HG02610 (cell line): ENCODE data around the gene TMEM101.
"Not testable (repeated sequence)": the region's sequence is repeated elsewhere in the genome, so short reads cannot be mapped to it uniquely, and the experiment has no call there.

ENCODE experiments used
- ATAC-seq: cut with Tn5 transposase; IDR thresholded peaks from one replicate; pipeline ENCODE4 v1.9.1; 2021; ENCODE audit warnings: mild to moderate bottlenecking, moderate library complexity; ENCODE audit not compliant: unreplicated experiment

Gene TMEM101

DNA sequence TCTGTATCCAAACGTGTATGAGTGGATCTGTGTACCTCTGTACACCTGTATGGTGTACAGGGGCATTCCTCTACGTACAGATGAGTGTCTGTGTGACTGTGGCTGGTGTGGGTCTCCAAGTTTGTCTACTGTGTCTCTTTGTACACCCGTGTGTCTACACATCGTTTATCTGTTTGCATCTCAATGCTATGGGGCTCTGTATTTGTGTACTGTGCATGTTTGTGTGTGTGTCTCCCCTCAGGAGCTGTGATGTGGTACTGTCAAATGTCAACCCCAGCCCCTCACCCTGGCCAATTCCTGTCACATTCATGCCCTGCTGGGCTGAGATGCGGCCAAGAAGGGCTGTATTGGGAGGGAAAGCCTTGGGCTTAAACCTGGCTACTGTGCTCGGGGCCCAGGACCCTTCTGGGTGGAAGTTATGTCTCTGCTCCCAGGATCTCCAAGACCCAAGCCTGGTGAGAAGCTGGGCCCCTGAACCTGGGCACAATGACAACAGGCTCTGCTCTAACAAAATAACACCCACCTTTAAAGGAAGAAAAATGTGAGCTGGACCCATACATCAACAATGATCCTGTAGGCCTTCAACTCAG is 13.8 kb downstream of the TMEM101 start:
- ATAC-seq: no peak

DNA sequence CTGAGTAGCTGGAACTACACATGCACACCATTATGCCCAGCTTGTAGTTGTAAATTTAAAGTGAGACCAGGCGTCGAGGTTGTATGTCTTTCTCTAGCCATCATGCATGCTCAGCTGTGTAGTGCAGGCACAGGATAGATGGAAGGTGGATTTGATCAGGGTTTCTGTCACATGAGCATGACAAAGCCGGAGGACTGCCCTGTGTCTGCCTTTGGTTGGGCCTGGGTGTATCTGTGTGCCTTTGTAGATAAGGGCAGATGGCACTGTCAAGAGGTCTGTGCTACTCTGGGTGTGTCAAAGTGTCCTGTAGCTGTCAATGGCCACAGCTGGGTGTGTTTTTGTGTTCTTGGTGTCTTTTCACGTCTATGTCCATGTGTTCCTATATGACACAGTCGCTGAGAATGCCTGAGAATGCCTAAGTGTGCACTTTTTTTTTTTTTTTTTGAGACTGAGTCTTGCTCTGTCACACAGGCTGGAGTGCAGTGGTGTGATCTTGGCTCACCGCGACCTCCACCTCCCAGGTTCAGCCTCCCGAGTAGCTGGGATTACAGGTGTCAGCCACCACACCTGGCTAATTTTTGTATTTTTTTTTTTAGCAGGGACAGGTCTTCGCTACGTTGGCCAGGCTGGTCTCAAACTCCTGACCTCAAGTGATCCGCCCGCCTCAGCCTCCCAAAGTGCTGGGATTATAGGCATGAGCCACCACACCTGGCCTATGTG is 14.5 kb downstream of the TMEM101 start:
- no peak for ATAC-seq

DNA sequence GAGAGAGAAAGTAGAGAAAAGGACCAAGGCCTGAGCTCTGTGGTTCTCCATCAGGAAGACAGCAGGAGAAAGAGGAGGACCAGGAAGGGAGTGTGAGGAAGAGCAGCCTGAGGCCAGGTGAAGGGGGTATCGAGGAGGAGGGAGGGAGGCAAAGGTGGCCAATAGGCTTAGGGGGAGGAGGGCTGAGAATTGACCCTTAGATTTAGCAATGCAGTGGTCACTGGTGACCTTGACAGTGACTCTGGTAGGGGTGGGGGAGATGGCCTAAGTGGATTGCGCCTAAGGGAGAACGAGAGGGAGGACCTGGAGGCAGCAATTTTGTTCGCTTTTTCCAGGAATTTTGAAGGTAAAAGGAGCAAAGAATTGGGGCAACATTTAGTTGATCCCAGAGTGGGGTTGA is 15.7 kb downstream of the TMEM101 start:
- no peak for ATAC-seq

DNA sequence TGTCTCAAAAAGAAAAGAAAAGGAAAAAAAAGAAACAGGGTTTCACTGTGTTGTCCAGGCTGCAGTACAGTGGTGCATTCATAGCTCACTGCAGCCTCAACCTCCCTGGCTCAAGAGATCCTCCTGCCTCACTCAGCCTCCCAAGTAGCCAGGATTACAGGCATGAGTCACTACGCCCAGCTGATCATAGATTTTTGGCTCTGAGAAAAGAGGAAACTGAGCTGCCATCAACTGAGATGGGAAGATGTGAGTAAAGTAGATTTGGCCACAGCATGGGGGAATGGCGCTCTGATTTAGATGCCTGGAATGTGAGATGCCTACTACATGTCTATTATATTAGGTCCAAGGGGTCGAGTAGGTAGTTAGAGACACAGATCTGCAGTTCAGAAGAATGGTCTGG is 16.2 kb downstream of the TMEM101 start:
- ATAC-seq: no peak

DNA sequence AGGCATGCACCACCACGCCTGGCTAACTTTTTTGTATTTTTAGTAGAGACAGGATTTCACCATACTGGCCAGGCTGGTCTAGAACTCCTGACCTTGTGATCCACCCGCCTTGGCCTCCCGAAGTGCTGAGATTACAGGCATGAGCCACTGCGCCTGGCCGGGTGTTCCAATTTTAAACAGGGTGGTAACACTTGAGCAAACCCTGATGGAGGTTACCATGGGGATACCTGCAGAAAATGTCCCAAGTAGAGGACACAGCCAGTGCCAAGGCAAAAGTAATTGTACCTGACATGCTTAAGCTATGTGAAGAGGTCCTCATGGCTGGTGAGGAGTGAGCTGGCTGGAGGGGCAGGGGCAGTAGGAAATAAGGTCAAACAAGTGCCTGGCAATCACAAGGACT is 17.6 kb downstream of the TMEM101 start:
- ATAC-seq: not testable (repeated sequence)

DNA sequence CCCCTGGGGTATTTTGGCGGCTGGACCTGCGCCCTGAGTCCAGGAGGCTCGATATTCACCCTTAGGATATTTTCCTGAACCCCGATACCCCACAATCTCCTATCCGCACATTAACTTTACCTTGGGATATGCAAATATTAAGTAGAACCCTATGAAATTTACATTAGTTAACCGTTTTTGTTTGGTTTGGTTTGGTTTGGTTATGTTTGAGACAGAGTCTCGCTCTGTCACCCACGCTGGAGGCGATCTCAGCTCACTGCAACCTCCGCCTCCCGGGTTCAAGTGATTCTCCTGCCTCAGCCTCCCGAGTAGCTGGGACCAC is 19.7 kb downstream of the TMEM101 start:
- no peak for ATAC-seq

DNA sequence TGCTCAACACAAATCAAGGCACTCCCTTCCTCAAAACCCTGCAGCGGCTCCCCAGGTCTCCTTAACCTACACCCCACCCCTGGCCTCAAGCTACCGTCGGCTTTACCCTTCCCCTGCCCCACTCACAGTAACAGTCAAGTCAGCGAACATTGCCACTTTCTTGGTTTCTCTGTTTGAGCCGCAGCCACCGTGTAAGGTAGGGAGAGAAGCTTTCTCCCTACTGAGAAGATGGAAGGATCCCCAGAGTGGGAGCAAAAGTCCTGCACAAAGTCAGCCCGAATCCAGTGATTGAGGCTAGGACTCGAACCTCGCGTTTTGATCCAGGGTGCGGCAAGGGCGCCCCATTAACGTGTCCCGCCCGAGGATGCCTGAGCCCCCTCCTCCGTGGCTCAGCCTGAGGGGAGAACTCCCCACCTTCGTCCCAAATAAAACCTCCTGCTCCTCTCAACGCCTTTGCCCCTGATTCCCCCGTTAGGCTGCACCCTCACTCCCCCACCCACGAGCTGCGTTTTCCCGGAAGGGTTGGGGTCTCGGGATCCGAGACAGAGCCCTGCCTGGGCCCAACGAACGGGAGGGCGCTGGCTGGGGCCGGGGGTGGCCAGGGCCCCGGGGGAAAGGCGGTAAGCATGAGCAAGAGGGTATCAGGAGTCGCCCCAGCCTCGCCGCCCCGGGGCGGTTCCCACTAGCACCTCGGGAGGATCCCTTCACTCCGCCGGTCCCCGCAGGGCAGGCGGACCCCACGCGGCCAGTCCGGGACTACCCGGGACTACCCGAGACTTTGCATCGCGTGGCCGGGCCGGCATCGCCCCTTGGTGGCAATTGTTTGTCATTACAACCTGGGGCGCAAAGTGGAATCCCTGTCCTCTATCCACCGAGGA is 20.3 kb downstream of the TMEM101 start:
- ATAC-seq: no peak

DNA sequence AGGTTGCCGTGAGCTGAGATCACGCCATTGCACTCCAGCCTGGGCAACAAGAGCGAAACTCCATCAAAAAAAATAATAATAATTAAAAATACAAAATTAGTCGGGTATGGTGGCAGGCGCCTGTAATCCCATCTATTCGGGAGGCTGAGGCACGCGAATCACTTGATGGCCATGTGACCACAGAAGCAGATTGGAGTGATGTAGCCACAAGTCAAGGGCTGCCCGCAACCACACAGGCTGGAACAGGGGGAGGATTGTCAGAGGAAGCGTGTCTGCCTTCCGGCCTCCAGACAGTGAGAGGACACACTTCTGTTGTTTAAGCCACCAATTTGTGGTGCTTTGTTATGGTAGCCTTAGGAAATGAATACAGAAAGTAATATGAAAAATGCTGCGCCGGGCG is 22.1 kb downstream of the TMEM101 start:
- no peak for ATAC-seq

DNA sequence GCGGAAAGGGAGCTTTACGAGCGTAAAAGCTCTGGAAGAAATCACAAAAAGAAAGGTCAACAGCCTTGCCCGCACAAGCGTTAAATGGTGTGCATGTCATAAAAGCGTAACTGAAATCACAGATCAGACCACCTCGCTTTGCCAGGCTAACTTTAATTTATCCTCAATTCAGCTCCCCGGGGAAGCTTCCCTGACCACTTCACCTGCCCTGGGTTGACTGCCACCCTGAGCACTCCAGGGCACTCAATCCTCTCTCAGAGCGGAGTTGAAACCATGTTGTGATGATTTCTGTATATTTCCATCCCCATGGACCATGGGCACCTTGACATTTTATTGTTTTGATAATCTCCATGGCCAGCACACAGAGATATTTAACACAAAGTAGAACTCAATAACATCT is 26.5 kb downstream of the TMEM101 start:
- no peak for ATAC-seq

DNA sequence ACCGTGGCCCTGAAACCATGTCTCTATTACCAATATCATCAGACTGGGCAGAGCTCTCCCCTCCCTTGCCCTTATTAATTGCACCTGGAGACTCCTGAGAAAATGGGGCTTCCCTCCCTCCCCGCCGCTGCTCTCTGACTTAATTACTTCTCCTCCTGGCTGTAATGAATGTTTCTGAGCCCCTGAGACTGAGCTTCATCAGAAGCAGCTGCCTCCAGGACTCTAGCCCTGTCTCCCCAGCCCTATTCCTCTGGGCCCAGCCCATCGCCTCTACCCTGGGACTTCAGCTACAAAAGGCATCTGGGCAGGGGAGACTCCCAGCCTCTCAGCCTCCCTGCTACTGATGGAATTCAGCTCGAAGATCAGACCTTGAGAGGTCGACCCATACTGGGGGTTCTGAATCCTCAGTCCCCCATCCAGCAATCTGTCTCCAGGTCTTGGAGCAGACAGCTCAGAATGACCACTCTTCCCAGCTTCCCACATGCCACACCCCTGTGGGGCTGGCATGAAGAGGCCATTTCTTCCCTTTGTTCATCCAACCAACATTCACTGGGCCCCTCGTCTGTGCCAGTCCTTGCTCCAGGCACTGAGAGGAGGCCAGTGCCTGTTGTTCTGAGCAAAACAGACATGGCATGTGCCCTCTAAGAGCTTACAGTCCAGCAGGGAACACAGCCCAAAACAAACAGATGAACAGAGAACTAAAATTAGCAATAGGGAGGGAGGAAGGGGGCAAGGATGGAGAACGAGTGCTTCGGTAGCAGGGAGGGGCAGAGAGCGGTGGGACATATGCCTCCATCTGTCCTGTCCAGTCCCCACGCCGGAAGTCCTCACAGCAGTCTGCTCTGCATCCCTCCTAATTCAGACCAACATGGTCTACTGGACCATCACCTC is 27.4 kb downstream of the TMEM101 start:
- ATAC-seq: no peak

DNA sequence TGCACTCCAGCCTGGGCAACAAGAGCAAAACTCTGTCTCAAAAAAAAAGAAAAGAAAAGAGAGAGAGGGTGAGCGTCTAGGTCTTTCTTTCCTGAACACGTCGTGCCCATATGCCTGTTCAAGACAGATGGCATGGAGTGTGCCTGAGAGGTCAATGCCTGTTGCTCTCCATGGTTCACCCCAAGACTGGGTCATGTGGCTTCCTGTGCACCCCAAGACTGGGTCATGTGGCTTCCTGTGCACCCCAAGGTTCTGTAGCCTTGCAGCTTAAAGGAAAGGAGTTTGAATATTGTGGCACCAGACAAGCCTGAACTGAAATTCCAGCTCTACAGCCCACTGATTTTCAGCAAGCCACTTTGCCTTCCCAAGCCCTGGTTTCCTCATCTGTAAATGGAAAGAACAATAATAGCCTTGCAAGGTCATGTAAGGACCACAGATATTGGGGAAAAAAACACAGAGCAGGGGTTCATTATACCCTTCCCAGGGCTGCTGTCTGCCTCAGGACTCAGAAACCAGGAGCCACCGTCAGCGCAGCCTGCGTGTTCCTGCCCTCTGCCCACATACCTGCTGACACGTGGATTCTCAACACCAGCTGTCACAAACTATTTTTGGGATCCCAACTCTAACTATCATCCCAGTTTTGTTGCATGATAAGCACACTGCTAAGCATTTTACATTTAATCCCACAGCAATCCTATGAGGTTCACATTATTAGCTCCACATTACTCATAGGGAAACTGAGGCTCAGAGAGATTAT is 28.4 kb downstream of the TMEM101 start:
- no peak for ATAC-seq

DNA sequence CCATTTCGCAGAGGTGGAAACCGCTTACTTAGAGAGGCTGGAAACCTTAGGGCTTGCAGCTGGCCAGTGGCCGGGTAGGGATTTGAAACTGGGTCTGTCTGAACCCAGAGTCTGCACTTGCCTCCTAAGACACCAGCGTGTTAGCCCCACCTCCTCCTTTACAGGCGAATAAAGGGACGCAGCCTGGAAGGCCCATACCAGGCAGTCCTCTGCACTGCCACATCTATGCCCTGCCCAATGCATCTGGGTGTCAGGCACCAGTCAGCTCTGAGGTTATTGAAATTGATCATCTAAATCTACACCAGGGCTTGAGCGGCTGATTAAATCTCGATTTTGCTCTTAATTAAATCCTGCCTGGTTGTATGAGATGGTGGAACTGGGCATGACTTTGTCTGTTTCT is 30.2 kb downstream of the TMEM101 start:
- no peak for ATAC-seq

DNA sequence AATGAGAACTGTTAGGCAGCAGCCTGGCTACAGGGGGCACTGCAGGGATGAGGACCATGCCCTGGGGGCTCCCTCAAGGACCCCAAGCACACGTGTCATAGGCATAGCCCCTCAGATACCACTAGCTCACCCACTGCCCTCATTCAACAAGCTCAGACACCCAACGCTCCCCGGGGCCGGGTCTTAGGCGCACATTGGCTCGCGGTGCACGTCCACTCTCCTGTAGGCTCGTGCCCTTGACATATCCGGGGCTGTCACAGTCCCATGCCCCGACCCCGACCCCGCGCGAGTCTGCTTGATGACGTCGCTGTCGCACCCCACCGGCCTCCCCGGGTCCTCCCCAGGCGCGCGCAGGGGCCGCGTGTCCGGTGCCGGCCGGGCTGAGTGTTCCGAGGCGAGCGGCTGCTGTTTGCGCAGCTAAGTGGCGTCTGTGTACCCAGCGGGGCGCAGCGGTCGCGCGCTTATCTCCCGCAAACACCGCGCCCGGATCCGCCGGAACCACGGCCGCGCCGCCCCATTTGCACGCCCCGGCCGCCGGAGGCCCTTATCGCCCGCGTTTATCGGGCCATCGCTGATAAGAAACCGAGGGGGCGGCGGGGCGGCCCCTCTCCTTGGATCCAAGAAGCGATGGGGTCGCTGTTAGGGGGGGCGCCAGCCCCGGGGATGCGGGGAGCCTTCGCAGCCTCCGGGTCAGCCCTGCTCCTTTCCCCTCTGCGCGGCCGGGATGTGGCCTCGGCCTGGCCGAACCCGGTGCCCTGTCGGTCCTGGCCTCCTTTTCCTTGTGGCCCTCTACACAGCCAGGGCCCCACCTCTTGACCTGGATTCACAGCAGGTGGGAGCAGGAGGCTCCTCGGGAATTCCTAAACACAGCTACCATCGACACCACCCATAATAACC is 31.0 kb downstream of the TMEM101 start:
- ATAC-seq: no peak

DNA sequence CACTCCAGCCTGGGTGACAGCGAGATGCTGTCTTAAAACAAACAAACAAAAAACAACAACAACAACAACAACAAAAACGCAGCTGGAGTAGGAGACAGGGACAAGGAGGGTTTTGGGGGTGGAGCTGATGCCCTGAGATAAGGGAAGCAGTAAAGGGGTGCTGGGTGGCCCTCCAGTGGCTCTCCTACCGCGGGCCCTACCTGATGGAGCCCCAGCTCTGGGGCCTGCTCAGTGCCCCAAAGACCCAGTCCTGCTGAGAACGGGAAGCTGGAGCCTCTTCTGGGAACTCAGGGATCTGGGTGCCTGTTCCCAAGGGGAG is 31.6 kb downstream of the TMEM101 start:
- ATAC-seq: no peak

DNA sequence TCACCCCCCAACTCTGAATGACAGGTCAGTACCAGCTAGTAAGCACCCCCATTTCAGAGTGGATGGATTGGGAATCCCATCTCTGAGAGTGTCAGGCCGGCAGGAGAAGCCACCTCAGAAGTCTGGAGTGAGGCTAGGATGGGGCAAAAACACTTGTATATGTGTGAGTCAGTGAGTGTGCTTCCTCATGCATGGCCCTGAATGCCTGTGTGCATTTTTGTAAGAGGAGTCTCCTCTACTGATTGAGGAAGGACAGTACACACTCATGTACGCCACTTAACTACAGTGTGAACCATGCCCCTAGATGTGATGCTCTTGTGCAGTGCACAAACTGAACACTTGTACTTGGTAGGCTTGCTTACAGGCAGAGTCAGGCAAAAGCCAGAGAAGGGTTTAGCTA is 32.6 kb downstream of the TMEM101 start:
- no peak for ATAC-seq

DNA sequence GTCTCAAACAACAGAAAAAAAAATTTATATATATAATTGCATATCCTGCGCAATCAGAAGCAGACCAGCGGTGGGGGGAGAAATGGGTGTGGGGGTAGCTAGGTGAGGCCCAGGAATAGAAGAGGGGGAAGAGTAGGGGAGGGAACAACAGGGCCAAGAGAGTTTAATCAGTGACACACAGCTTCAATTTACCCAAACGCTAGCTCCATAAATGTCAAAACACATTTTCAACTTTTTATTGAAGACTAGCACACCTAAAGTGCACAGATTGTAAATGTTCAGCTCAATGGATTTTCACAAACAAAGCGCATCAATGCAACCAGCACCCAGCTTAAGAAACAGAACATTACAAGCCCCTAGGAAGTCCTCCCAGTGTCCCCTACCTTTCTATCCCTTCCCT is 35.1 kb downstream of the TMEM101 start:
- no peak for ATAC-seq

DNA sequence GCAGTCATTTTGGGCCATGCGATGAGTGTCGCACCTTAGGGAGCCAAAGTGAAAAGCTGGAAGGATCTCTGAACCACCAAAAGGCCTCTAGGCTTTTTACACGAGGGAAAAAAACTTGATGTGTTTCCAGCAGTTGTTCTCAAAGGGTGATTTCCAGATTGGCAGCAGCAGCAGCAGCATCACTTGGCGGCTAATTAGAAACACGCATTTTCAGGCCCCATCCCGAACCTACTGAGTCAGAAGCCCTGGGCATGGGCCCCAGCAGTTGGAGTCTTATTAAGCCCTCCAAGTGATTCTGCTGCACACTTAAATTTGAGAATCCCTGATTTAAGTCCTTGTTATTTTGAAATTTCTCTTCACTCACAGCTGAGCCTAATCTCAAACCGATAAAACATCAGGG is 35.8 kb downstream of the TMEM101 start:
- ATAC-seq: no peak

DNA sequence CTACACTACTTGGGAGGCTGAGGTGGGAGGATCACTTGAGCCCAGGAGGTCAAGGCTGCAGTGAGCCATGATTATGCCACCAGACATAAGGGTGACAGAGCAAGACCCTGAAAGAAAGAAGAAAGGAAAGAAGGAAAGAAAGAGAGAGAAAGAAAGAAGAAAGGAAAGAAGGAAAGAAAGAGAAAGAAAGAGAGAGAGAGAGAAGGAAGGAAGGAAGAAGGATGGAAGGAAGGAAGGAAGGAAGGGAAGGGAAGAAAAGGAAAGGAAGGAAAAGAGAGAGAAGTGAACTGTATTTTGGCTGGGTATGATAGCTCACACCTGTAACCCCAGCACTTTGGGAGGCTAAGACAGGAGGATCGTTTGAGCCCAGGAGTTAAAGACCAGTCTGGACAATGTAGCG is 36.7 kb downstream of the TMEM101 start:
- no peak for ATAC-seq

DNA sequence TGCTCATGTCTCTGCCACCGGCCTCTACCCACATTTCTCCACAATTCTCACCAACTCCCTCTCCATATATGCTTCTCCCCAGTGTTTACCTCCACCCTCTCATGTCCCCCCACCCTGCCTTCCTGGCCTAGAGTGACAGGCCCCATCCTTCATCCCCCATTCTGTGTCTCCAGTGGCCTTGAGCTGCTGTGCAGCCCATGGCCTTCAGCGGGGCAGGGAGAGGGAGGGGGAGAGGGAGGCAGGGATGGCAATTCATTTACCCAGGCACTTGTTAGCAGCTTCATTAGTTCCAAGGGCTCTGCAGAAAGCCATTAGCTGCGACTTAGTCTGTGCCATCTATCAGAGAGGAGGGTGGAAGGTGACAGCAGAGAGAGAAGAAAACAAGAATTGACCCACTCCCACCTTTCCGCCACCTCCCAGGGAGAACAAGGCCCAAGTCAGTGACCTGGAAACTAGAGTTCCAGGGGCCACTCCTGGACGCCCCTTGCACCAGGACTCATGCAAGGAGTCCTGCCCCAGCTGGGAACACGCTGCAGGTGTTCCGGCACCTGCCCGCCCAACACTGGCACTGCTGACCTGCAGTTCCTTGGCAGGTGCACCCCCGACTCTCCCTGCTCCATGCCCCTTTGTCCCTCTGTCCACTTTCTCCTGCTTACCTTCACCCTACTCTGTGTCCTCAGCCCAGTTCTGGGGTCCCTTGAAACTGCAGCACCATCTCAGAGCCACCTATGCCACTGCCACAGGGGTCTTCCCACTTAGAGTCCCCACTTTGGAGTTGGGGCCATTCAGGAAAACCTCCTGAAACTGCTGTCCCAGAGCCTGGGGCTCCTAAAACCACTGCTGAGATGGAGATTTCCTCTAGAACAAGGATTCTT is 37.6 kb downstream of the TMEM101 start:
- ATAC-seq: no peak
